SU-DHL-6 (cell line): ENCODE measurements around the gene FBXW11.

Experiments used
- H2AFZ ChIP-seq: fragments of 200-600 bp; sonication (generic); 2 replicates; pipeline ENCODE4 v1.6.1; 2014; ENCODE audit warnings: low read depth, mild to moderate bottlenecking, moderate library complexity, mixed read lengths, antibody characterized with exemption, low read length; ENCODE audit not compliant: severe bottlenecking
- H3F3A ChIP-seq: fragments of 200-600 bp; shearing (Covaris generic); 2 replicates; pipeline ENCODE4 v1.6.0; 2016; ENCODE audit warnings: antibody characterized with exemption, mild to moderate bottlenecking; ENCODE audit not compliant: insufficient read depth
- H3K27ac ChIP-seq: fragments of 200-600 bp; sonication (generic); 2 replicates; pipeline ENCODE4 v1.5.1; 2016; ENCODE audit warnings: low read depth, mild to moderate bottlenecking, low read length, moderate library complexity, mixed read lengths
- H3K27me3 ChIP-seq: fragments of 200-600 bp; sonication (generic), shearing (Covaris generic); 2 replicates; pipeline ENCODE4 v1.6.0; 2014; ENCODE audit warnings: mild to moderate bottlenecking, low read length
- H3K36me3 ChIP-seq: fragments of 200-600 bp; sonication (generic); 2 replicates; pipeline ENCODE4 v1.6.1; 2014; ENCODE audit warnings: mild to moderate bottlenecking, low read length, mixed read lengths
- H3K4me2 ChIP-seq: fragments of 300-600, 200-600 bp; shearing (Covaris generic), sonication (generic); 2 replicates; pipeline ENCODE4 v1.6.0; 2014; ENCODE audit warnings: low read length, low read depth, mild to moderate bottlenecking; ENCODE audit not compliant: poor library complexity, severe bottlenecking
- H3K4me3 ChIP-seq: fragments of 200-600 bp; sonication (generic); 2 replicates; pipeline ENCODE4 v1.5.1; 2014; ENCODE audit warnings: antibody characterized with exemption, low read length, mild to moderate bottlenecking, mixed read lengths; ENCODE audit not compliant: insufficient read depth, poor library complexity, severe bottlenecking
- H3K79me2 ChIP-seq: fragments of 200-600 bp; sonication (generic); 2 replicates; pipeline ENCODE4 v1.6.1; 2014; ENCODE audit warnings: mild to moderate bottlenecking, low read length, moderate library complexity; ENCODE audit not compliant: insufficient read depth
- H3K9ac ChIP-seq: fragments of 200-600 bp; sonication (generic); 2 replicates; pipeline ENCODE4 v1.7.0; 2014; ENCODE audit warnings: mild to moderate bottlenecking, low read length
- H3K9me2 ChIP-seq: fragments of 200-600 bp; sonication (generic); replicated peaks from 2 replicates; pipeline ENCODE4 v1.6.1; 2014; ENCODE audit warnings: low read length; ENCODE audit not compliant: insufficient read depth
- H3K9me3 ChIP-seq: fragments of 200-600 bp; sonication (generic); 2 replicates; pipeline ENCODE4 v1.6.1; 2014; ENCODE audit warnings: low read length, mixed read lengths; ENCODE audit not compliant: insufficient read depth
- H4K20me1 ChIP-seq: fragments of 200-600 bp; sonication (generic); 2 replicates; pipeline ENCODE4 v1.6.1; 2014; ENCODE audit warnings: low read depth, mild to moderate bottlenecking, antibody characterized with exemption, low read length, moderate library complexity, mixed read lengths
- EZH2phosphoT487 ChIP-seq: fragments of 200-600 bp; sonication (generic), shearing (Covaris generic); conservative IDR thresholded peaks from 2 replicates; pipeline ENCODE4 v1.6.1; 2018; ENCODE audit warnings: mild to moderate bottlenecking, antibody characterized with exemption, low read length, moderate library complexity, mixed read lengths
- TF ChIP-seq, protein P1 (sequence below): fragments of 200-600 bp; sonication (generic); IDR thresholded peaks from one replicate; pipeline ENCODE4 v1.5.1; 2017; ENCODE audit warnings: antibody characterized with exemption, mild to moderate bottlenecking, low read length, moderate library complexity; ENCODE audit not compliant: insufficient read depth, poor library complexity, severe bottlenecking

FBXW11 gene

DNA sequence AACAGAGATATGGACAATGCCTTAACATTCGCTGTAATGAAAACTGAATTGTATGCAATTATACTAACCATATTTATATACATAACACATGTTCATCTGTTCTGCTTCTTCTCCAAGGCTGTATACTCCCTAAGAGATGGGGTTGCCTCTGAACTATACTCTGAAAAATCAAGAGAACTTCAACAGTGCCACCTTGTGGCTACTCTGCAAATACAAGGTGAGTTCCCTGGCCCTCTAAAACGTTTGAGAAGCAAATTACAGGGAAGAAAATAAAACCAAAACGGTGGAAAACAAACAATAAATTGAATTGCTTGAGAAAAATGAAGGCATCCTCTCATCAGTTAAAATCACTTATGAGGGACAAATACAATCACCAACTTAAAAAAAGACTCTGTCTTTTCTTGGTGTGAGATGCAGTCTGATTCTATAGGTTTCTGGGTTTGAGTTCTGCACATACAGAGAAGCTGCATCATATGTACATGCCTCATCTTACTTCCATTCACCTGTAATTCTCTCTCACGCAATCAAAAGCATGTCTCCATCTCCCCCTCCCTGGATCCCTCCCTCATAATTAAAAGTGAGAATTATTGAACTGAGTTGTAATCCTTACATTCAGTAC, 98.6 kb downstream of the FBXW11 start:
- no peaks in the 10 kb centered on the region for H3K9me2 ChIP-seq
- H2AFZ ChIP-seq: no peak overlapping the region
- H3K27ac ChIP-seq: no peak overlapping the region
- H3K9ac ChIP-seq: no peak overlapping the region
- no peaks in the 10 kb centered on the region for H3K27me3 ChIP-seq
- no peaks in the 10 kb centered on the region for H3K36me3 ChIP-seq
- H3K79me2 ChIP-seq: peaks cover 19% of the 10 kb centered on the region; the same call in 1 of the 2 replicates
- H3K9me3 ChIP-seq: no peaks in the 10 kb centered on the region
- H4K20me1 ChIP-seq: no peaks in the 10 kb centered on the region; the same call in 1 of the 2 replicates
- H3K4me2 ChIP-seq: no peak overlapping the region
- no peaks in the 10 kb centered on the region for H3F3A ChIP-seq
- no peak for TF ChIP-seq EZH2phosphoT487
- TF ChIP-seq, protein P1, sequence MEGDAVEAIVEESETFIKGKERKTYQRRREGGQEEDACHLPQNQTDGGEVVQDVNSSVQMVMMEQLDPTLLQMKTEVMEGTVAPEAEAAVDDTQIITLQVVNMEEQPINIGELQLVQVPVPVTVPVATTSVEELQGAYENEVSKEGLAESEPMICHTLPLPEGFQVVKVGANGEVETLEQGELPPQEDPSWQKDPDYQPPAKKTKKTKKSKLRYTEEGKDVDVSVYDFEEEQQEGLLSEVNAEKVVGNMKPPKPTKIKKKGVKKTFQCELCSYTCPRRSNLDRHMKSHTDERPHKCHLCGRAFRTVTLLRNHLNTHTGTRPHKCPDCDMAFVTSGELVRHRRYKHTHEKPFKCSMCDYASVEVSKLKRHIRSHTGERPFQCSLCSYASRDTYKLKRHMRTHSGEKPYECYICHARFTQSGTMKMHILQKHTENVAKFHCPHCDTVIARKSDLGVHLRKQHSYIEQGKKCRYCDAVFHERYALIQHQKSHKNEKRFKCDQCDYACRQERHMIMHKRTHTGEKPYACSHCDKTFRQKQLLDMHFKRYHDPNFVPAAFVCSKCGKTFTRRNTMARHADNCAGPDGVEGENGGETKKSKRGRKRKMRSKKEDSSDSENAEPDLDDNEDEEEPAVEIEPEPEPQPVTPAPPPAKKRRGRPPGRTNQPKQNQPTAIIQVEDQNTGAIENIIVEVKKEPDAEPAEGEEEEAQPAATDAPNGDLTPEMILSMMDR: peak; percentile 90
- no peak overlapping the region for H3K4me3 ChIP-seq

DNA sequence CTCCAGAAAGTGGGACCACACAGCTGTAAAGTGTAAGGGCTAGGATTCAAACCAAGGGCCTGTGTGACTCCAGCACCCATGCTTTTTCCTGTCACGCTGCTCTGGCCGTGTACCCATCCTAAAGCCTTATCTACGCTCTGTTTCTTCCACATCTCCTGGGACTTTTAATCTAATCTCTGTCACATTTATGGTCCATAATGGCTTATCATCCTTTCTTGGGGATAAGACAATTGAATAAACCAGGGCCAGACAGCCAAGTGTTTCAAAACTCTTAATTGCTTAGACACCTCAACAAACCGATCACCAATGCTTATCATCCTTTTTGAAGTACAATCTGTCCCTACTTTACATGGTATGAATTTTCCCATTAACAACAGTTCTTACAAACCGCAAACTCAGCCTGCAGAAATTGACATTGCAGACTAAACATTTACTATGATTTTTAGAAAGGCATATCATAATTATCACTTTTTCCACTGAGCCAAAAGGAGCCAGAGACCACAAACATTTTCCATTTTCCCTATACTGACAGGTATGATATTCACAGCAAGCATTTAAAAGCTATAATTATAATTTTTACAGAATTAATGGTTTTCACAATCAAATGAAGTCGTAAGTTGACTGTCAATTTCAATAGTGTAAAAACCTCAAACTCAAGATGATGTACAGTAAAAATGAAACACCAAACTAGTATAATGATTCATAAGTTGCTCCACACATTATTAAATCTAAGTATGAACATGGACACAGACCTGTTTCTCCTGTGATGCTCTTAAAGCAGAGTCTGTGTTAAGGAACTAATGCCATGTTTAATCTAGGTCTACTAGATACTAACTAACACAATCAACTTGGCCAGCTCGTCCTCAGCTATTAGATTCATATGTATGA, 99.5 kb downstream of the FBXW11 start:
- no peak overlapping the region for H3K9ac ChIP-seq
- H3K4me2 ChIP-seq: no peak overlapping the region
- H3K79me2 ChIP-seq: peaks cover 18% of the 10 kb centered on the region; the same call in 1 of the 2 replicates
- H3K36me3 ChIP-seq: no peaks in the 10 kb centered on the region
- H3K9me2 ChIP-seq: no peaks in the 10 kb centered on the region
- H3F3A ChIP-seq: no peaks in the 10 kb centered on the region
- no peaks in the 10 kb centered on the region for H3K9me3 ChIP-seq
- H3K27me3 ChIP-seq: no peaks in the 10 kb centered on the region
- no peak for TF ChIP-seq EZH2phosphoT487
- TF ChIP-seq, protein P1: no peak
- H4K20me1 ChIP-seq: no peaks in the 10 kb centered on the region; the same call in 1 of the 2 replicates
- no peak overlapping the region for H3K4me3 ChIP-seq
- H3K27ac ChIP-seq: no peak overlapping the region
- H2AFZ ChIP-seq: no peak overlapping the region

DNA sequence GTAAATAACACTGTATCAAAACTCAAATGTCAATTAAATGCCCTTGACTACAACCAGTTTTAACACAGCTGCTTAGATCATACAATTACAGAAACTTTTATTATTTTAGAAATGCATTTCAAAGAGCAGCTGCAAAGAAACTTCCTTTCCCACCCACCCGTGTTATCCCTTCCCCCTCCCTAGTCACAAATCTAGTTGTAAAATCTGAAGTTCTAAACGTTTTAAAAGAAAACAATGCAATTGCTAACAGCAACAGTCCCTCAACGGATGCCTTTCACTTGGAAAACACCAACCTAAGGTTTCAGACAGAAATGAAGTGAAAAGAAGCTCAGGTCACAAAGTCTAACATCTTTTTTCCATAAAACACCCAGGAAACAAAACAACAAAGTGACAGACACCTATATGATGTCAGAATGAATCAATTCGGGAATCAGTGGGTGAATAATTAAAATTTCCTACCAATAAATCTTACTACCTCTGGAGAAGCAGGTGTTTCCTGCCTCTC, 100.3 kb downstream of the FBXW11 start:
- Histone ChIP-seq H3K36me3 (no peaks in the 10 kb centered on the region), H3K27me3 (no peaks in the 10 kb centered on the region), H3K4me2 (no peak overlapping the region), H2AFZ (no peak overlapping the region), H3K27ac (no peak overlapping the region), H3K9me3 (no peaks in the 10 kb centered on the region), H3K9me2 (no peaks in the 10 kb centered on the region), H3F3A (no peaks in the 10 kb centered on the region), H3K9ac (no peak overlapping the region), H3K79me2 (peaks cover 19% of the 10 kb centered on the region; the same call in 1 of the 2 replicates), H4K20me1 (no peaks in the 10 kb centered on the region; the same call in 1 of the 2 replicates), H3K4me3 (no peak overlapping the region)
- TF ChIP-seq, protein P1: no peak
- no peak for TF ChIP-seq EZH2phosphoT487
